GM12873 (cell line): ENCODE results near the gene OR2G6.
"Not testable (repeated sequence)": the region's sequence is repeated elsewhere in the genome, so short reads cannot be mapped to it uniquely, and the experiment has no call there.

ENCODE experiments used
- CTCF ChIP-seq: IDR thresholded peaks from 2 replicates; pipeline ENCODE4 v1.5.1; 2012; ENCODE audit warnings: low read depth, mild to moderate bottlenecking, moderate library complexity, low read length, control low read depth; ENCODE audit not compliant: insufficient read depth; ENCODE audit errors: missing control alignments

The OR2G6 gene

GRCh38 chr1:248507773-248508172 is at the start of gene OR2G6:
Gene OR2G6, plus strand, starts transcription at chr1:248508073. Its CDS starts 13,574 bp downstream, at chr1:248521647.
- not testable (repeated sequence) for TF ChIP-seq CTCF

- no peak for TF ChIP-seq CTCF
These were observed 36.7 kb upstream of the OR2G6 start for GRCh38 chr1:248471154-248471553.

- TF ChIP-seq CTCF: not testable (repeated sequence)
These were observed 34.8 kb upstream of the OR2G6 start, which contains the start of gene OR2T3 for GRCh38 chr1:248473051-248473450. Gene OR2T3, plus strand, starts transcription at chr1:248473351. Its CDS starts 0 bp downstream, at chr1:248473351.

GRCh38 chr1:248488289-248488688 is 19.6 kb upstream of the OR2G6 start, which contains the start of gene OR2T5:
Gene OR2T5, plus strand, starts transcription at chr1:248488589. Its CDS starts 0 bp downstream, at chr1:248488589.
- not testable (repeated sequence) for TF ChIP-seq CTCF

GRCh38 chr1:248521856-248522255 is 14.0 kb downstream of the OR2G6 start:
- TF ChIP-seq CTCF: no peak

GRCh38 chr1:248562672-248563071 is 54.8 kb downstream of the OR2G6 start, which contains the start of gene OR2T29:
Gene OR2T29, minus strand, starts transcription at chr1:248562772. Its CDS starts 3,281 bp downstream, at chr1:248559491.
- not testable (repeated sequence) for TF ChIP-seq CTCF

GRCh38 chr1:248574657-248575056 is 66.8 kb downstream of the OR2G6 start, which contains the start of gene OR2T34:
Gene OR2T34, minus strand, starts transcription at chr1:248574757. Its CDS starts 0 bp downstream, at chr1:248574757.
- TF ChIP-seq CTCF: not testable (repeated sequence)
